Stimulated activated CD4-positive, alpha-beta T cell treated with anti-CD3 and anti-CD28 coated beads, Interleukin-1b, Interleukin-23, amount 100 ng/mL, for 24 hours (primary cell): ENCODE data around the gene G6PC3.
"Not testable (repeated sequence)": the region's sequence is repeated elsewhere in the genome, so short reads cannot be mapped to it uniquely, and the experiment has no call there.

Experiments
- DNase-seq, 4 experiments: peaks; one replicate each; pipeline ENCODE4 v3.0.0-alpha.2; 2020; ENCODE audit warnings: low read depth in 4 of 4, low spot score in 1 of 4

Gene G6PC3

GRCh38 chr17:44070455-44071197 lies at the start of gene G6PC3:
Gene G6PC3 (plus strand): TSS chr17:44070735. CDS start chr17:44070966, 231 bp downstream.
- peak; percentile 58 to 91 (median 66) for DNase-seq

DNA sequence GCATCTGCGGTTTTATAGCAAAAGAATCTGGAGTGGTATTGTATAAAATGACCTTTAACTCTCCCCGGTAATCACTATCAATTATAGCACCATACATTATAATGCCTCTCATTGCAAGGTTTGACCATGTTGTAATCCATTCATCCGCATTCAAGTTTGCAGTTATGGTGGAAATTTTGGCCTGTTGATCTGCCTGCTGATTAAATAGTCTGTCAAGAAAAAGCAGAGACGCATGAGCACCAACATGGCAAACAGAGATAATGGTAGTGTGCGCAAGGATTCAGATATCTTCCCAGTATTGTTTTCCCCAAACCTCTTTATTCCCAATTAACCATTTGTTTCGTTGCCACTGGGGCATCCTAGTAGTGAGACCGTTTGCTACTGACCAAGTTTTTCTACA lies 49.3 kb upstream of the G6PC3 start:
- DNase-seq = not testable (repeated sequence)

DNA sequence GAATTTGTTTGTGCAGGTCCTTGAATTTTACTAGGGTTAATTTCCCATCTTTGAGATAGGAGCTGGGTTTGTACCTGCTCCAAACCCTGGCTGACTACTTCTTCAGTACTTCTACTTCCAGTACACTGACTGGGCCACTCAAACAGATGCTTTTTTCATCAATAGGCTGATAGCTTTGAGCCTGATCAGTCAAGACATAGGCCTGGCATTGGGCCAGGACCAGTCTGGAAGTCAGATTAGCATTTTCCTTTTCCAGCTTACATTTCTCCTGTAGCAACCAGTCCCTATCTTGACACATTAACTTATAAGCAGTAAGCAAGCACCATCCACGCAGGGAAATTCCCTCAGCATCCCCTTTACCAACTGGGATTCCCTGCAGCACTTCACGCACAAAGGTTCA lies 48.3 kb upstream of the G6PC3 start:
- no peak for DNase-seq

GRCh38 chr17:44023545-44024270 lies 46.8 kb upstream of the G6PC3 start:
- no peak for DNase-seq

GRCh38 chr17:44024271-44024663 lies 46.3 kb upstream of the G6PC3 start:
- DNase-seq = no peak

DNA sequence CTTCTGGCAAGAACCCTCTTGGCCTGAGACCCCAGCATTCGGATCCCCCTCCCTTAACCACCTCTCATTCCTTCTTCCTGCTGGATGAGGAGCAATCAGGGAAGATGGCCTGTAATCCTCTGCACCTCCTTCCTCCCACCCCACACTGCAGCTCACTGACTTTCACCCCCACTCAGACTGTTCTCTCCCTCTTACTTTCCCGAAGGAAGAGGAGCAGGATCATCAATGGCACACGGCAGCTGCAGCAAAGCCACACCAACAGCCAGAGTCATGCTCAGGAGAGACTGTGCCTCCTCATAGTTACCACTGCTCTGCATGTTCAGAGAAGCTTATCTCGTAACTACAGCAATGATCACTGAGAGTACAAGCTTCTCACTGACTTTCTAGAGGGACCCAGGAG lies 45.7 kb upstream of the G6PC3 start:
- DNase-seq = no peak

DNA sequence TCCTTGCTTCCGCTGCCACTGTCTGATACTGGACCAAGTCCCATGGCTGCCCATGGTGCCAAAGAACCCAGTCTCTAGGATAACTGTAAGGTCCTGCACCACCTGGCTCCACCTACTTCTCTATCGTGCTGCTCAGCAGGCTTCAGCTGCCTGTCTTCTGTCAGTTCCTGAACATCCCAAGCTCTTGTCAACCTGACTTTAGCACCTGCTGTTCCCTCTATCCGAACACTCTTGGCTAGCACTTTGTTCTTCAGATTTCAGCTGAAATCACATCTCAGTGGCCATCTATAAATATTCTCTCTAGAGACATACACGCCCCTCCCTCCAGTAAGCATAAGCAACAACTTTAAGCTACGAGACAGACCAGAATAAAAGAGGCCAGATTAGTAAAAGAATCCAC lies 40.8 kb upstream of the G6PC3 start:
- DNase-seq = no peak

GRCh38 chr17:44030482-44030881 lies 40.1 kb upstream of the G6PC3 start:
- DNase-seq = no peak

DNA sequence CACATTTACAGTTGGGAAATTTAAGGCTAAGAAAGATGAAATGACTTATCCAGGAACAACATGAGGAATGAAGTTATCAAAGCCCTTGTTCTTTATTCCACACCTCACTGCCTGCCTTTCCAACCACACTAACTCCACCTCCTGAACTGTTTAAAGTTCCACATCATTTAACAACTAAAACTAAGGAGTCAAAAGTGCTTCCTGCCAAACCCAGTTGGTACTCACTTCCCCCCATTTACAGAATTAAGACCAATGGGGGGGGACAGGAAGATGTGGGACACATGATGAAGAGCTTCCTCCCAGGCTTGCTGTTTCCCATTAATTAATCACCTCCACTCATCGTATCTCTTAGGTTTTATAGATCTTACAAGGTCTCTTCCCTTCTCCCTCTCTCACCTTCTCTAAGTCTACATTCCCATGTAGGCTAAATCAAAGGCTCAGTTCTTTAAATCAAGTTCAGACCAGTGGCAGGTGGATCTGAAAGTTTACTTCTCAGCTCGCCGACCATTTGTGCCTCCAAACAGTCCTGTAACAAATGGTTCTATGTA lies 36.6 kb upstream of the G6PC3 start:
- no peak for DNase-seq

GRCh38 chr17:44034688-44035087 lies 35.8 kb upstream of the G6PC3 start:
- DNase-seq = not testable (repeated sequence)

DNA sequence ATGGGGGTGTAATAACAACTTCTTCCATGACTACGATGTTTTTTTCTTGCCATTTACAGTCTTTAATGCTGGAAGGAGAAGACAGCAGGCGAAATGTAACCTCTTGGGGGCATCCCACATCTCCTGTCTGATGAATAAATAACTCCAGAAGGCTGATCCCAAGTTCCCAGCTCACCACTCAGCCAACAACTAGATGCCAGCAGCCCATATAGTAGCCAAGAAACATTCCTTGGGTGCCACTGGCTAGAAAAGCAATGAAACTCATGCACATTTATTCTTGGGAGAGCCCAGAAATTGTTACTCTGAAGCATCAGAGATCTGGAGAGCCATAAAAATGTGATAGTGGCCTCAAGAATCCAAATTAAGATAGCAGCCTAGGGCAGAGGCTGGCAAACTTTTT lies 33.1 kb upstream of the G6PC3 start:
- no peak for DNase-seq

DNA sequence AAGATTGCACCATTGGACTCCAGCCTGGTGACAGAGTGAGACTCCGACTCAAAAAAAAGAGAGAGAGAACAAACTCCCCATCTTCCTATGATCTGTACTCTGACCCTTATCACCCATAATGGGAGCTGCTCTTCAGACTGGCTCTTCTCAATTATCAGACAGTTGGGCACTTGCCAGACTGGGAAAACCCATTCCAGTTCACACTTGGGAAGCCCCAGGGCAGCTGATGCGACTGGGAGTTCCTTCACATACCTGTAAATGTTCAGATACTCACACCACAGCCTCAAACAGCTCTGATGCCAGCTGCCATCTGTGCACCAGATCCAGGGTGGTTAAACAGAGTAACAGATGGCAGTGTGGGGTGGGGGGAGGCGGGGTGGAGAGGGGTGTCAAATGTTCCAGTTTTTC lies 31.9 kb upstream of the G6PC3 start:
- no peak for DNase-seq

- DNase-seq = no peak
Measured at GRCh38 chr17:44039829-44040635, 30.5 kb upstream of the G6PC3 start.

GRCh38 chr17:44043272-44043696 lies 27.3 kb upstream of the G6PC3 start:
- DNase-seq = no peak

DNA sequence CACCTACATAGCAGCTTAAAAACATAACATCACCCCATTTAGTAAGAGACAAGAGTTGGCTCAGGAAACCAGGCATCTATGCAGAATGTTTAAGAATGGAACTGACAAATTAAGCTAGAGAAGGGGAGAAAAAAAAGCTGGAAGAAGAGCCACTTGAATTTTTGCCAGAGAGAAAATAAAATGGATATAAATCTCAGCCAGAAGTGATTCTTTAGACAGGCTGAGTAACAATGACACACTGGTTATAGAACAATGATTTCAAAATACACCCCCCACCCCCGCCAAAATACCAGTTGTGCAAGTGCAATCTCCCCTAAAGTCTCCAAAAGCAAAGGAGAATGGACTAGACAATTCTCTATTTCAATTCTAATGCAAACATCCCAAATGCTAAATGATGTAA lies 26.5 kb upstream of the G6PC3 start:
- DNase-seq = no peak

DNA sequence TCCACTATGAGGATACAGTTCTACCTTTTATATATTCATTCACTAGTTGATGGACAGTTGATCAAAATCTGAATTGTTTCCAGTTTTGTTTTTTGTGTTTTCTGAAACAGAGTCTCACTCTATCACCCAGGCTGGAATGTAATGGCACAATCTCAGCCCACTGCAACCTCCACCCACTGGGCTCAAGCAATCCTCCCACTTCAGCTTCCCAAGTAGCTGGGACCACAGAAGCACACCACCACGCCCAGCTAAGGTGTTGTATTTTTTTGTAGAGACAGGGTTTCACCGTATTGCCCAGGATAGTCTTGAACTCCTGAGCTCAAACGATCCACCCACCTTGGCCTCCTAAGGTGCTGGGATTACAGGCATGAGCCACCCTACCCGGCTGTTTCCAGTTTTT lies 25.0 kb upstream of the G6PC3 start:
- DNase-seq = no peak

- not testable (repeated sequence) for DNase-seq
Measured at GRCh38 chr17:44046893-44047292, 23.6 kb upstream of the G6PC3 start.

DNA sequence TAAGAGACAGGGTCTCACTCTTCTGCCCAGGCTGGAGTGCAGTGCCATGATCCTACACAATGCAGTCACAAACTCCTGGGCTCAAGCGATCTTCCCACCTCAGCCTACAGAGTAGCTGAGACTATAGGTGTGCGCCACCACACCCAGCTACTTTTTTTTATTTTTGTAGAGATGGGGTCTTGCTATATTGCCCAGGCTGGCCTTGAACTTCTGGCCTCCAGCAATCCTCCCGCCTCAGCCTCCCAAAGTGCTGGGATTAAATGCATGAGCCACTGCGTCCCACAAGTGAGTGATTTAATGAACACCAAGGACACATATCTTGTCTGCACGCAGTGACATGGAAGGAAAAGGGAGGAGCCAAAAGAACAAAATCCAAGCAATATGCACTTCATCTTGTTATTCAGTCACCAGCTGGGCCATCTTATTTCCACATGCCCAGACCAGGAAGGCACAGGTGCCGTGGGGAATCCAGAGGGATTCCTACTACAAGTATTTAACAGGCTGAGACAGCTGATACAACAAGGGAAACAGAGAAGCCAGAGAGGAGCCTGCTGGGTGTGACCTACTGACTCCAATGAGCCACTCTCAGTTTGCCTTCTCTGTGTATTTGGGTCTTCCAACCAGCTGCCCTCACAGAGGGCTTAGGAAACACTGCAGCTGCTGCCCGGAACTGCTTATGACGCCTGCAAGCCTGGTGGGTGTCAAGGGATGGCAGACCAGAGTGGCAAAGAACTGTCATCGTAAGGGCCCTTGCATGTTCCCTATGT lies 21.1 kb upstream of the G6PC3 start:
- no peak for DNase-seq

GRCh38 chr17:44053125-44053872 lies 17.2 kb upstream of the G6PC3 start:
- DNase-seq = no peak
